ENCODE measurements around the gene AGBL3.

Gene AGBL3

GRCh38 chr7:135181929-135182678 is 195.8 kb downstream of the AGBL3 start:
- H3K9me3 ChIP-seq (ENCODE audit: low read depth, low read length): peaks cover 7% of the 10 kb centered on the region; the same call in 1 of the 2 replicates
- no peak for TF ChIP-seq POLR2AphosphoS5 (IDR thresholded peaks at IDR 0.05; ENCODE audit: borderline replicate concordance, low read depth, low read length)
- H3K4me3 ChIP-seq: no peak overlapping the region
- no peak overlapping the region for H3K9ac ChIP-seq (ENCODE audit: insufficient read length)
- H3K27ac ChIP-seq: no peak overlapping the region
- peaks cover 13% of the 10 kb centered on the region; the same call in 1 of the 2 replicates for H3K36me3 ChIP-seq (ENCODE audit: insufficient read depth, low read length)
- no peak for DNase-seq (ENCODE audit: low read depth, low spot score)

GRCh38 chr7:135183478-135183877 is 197.2 kb downstream of the AGBL3 start:
- no peak for TF ChIP-seq FOXP2 (optimal IDR thresholded peaks at IDR 0.05; ENCODE audit: control extremely low read depth, extremely low read length, insufficient read depth)
- TF ChIP-seq EZH2 (IDR thresholded peaks at IDR 0.05): no peak
- TF ChIP-seq POLR2AphosphoS5 (IDR thresholded peaks at IDR 0.05; ENCODE audit: borderline replicate concordance, low read depth, low read length): no peak
- H3K4me3 ChIP-seq: no peak overlapping the region
- no peak overlapping the region for H3K27ac ChIP-seq
- no peak for DNase-seq (ENCODE audit: low read depth, low spot score)
- peaks cover 19% of the 10 kb centered on the region; the same call in 1 of the 2 replicates for H3K36me3 ChIP-seq (ENCODE audit: insufficient read depth, low read length)
- H3K9ac ChIP-seq (ENCODE audit: insufficient read length): no peak overlapping the region
- H3K9me3 ChIP-seq (ENCODE audit: low read depth, low read length): peaks cover 7% of the 10 kb centered on the region; the same call in 1 of the 2 replicates

- H3K36me3 ChIP-seq (ENCODE audit: insufficient read depth, low read length): peaks cover 19% of the 10 kb centered on the region; the same call in 1 of the 2 replicates
- no peak for DNase-seq (ENCODE audit: low read depth, low spot score)
- H3K9me3 ChIP-seq (ENCODE audit: low read depth, low read length): peaks cover 7% of the 10 kb centered on the region; the same call in 1 of the 2 replicates
Measured at GRCh38 chr7:135184254-135184841, 198.0 kb downstream of the AGBL3 start.

More at GRCh38 chr7:135184254-135184841, 198.0 kb downstream of the AGBL3 start:
- Histone ChIP-seq H3K4me3 (no peak overlapping the region), H3K9ac (ENCODE audit: insufficient read length) (no peak overlapping the region), H3K27ac (no peak overlapping the region)
- no peak for TF ChIP-seq EZH2 (IDR thresholded peaks at IDR 0.05)
- no peak for TF ChIP-seq POLR2AphosphoS5 (IDR thresholded peaks at IDR 0.05; ENCODE audit: borderline replicate concordance, low read depth, low read length)
- no peak for TF ChIP-seq FOXP2 (optimal IDR thresholded peaks at IDR 0.05; ENCODE audit: control extremely low read depth, extremely low read length, insufficient read depth)

Data from SK-N-MC (cell line).